NT2/D1 (cell line): Measurements from ENCODE around the gene MRPS23.
A peak's percentile ranks its signal among the peaks of the same experiment; 100 is the strongest.

Experiments
- DNase-seq: peaks from one replicate; pipeline ENCODE4 v3.0.0-alpha.2; 2011; ENCODE audit warnings: low read depth, low spot score
- H3K27me3 ChIP-seq: 2 replicates; pipeline ENCODE4 v1.6.0; 2011; ENCODE audit warnings: mild to moderate bottlenecking; ENCODE audit not compliant: insufficient read length, insufficient read depth
- H3K36me3 ChIP-seq: 2 replicates; pipeline ENCODE4 v1.6.1; 2011; ENCODE audit warnings: mild to moderate bottlenecking, low read length, mixed read lengths; ENCODE audit not compliant: insufficient read depth, insufficient read length
- H3K4me1 ChIP-seq: 2 replicates; pipeline ENCODE4 v1.5.1; 2011; ENCODE audit not compliant: insufficient read depth, insufficient read length
- H3K4me3 ChIP-seq: 2 replicates; pipeline ENCODE4 v1.5.1; 2011; ENCODE audit warnings: low read depth; ENCODE audit not compliant: insufficient read length
- H3K9ac ChIP-seq: 2 replicates; pipeline ENCODE4 v1.6.0; 2011; ENCODE audit warnings: low read depth; ENCODE audit not compliant: insufficient read length
- H3K9me3 ChIP-seq: 2 replicates; pipeline ENCODE4 v1.5.1; 2011; ENCODE audit warnings: mild to moderate bottlenecking, low read length; ENCODE audit not compliant: insufficient read depth
- SUZ12 ChIP-seq: IDR thresholded peaks from 2 replicates; pipeline ENCODE4 v1.6.1; 2011; ENCODE audit not compliant: insufficient read length, insufficient read depth; ENCODE audit errors: extremely low read depth
- YY1 ChIP-seq: IDR thresholded peaks from 2 replicates; pipeline ENCODE4 v1.6.1; 2011; ENCODE audit not compliant: insufficient read length, insufficient read depth
- ZNF274 ChIP-seq: IDR thresholded peaks from 2 replicates; pipeline ENCODE4 v1.6.1; 2011; ENCODE audit warnings: mild to moderate bottlenecking, low read depth, low read length

The MRPS23 gene

GRCh38 chr17:57861000-57861789 lies 11.4 kb upstream of the MRPS23 start:
- peaks cover 23% of the 10 kb centered on the region for H3K27me3 ChIP-seq
- H3K9ac ChIP-seq = peak overlapping the region; percentile 70
- no peaks in the 10 kb centered on the region for H3K9me3 ChIP-seq
- DNase-seq = no peak
- TF ChIP-seq SUZ12 = no peak
- TF ChIP-seq YY1 = no peak
- no peak for TF ChIP-seq ZNF274
- peaks cover 25% of the 10 kb centered on the region for H3K4me1 ChIP-seq
- peaks cover 25% of the 10 kb centered on the region for H3K36me3 ChIP-seq
- H3K4me3 ChIP-seq = peak overlapping the region; percentile 45

- H3K9me3 ChIP-seq = no peaks in the 10 kb centered on the region
- no peak for TF ChIP-seq ZNF274
- TF ChIP-seq SUZ12 = no peak
- no peak for TF ChIP-seq YY1
- H3K36me3 ChIP-seq = peaks cover 21% of the 10 kb centered on the region
- DNase-seq = no peak
- peaks cover 25% of the 10 kb centered on the region for H3K4me1 ChIP-seq
- peak overlapping the region; percentile 45 for H3K4me3 ChIP-seq
- H3K9ac ChIP-seq = peak overlapping the region; percentile 70
- peaks cover 23% of the 10 kb centered on the region for H3K27me3 ChIP-seq
These were observed 10.7 kb upstream of the MRPS23 start for GRCh38 chr17:57860414-57860999.

- Histone ChIP-seq H3K36me3 (peaks cover 15% of the 10 kb centered on the region), H3K4me3 (no peak overlapping the region), H3K4me1 (peaks cover 22% of the 10 kb centered on the region), H3K9me3 (no peaks in the 10 kb centered on the region), H3K27me3 (peaks cover 23% of the 10 kb centered on the region), H3K9ac (no peak overlapping the region)
- DNase-seq = no peak
- TF ChIP-seq SUZ12 (no peak), ZNF274 (no peak), YY1 (no peak)
These were observed 10.0 kb upstream of the MRPS23 start for GRCh38 chr17:57859601-57860413.

- Histone ChIP-seq H3K4me1 (peaks cover 19% of the 10 kb centered on the region), H3K9me3 (no peaks in the 10 kb centered on the region)
- TF ChIP-seq YY1 (no peak), SUZ12 (no peak), ZNF274 (no peak)
These were observed 9.0 kb upstream of the MRPS23 start for GRCh38 chr17:57858838-57859237.

GRCh38 chr17:57856792-57857620 lies 7.2 kb upstream of the MRPS23 start:
- no peaks in the 10 kb centered on the region for H3K36me3 ChIP-seq
- no peak for DNase-seq
- no peak overlapping the region for H3K4me3 ChIP-seq
- TF ChIP-seq YY1 = no peak
- no peak for TF ChIP-seq ZNF274
- no peak for TF ChIP-seq SUZ12
- no peak overlapping the region for H3K9ac ChIP-seq
- peaks cover 9% of the 10 kb centered on the region for H3K4me1 ChIP-seq
- H3K27me3 ChIP-seq = peaks cover 17% of the 10 kb centered on the region
- H3K9me3 ChIP-seq = no peaks in the 10 kb centered on the region

More at GRCh38 chr17:57858838-57859237, 9.0 kb upstream of the MRPS23 start:
- peaks cover 23% of the 10 kb centered on the region for H3K27me3 ChIP-seq
- peaks cover 8% of the 10 kb centered on the region for H3K36me3 ChIP-seq
- no peak overlapping the region for H3K4me3 ChIP-seq
- no peak for DNase-seq
- H3K9ac ChIP-seq = no peak overlapping the region

GRCh38 chr17:57855391-57856035 lies 5.7 kb upstream of the MRPS23 start:
- no peak for DNase-seq
- peaks cover 2% of the 10 kb centered on the region for H3K27me3 ChIP-seq
- TF ChIP-seq SUZ12 = no peak
- TF ChIP-seq ZNF274 = no peak
- TF ChIP-seq YY1 = no peak
- peaks cover 4% of the 10 kb centered on the region for H3K4me1 ChIP-seq
- H3K9me3 ChIP-seq = no peaks in the 10 kb centered on the region
- no peak overlapping the region for H3K9ac ChIP-seq
- H3K36me3 ChIP-seq = no peaks in the 10 kb centered on the region
- H3K4me3 ChIP-seq = no peak overlapping the region
